PFSK-1 (cell line): ENCODE results near the gene OR4D1.

ENCODE experiments used
- POLR2AphosphoS5 ChIP-seq: IDR thresholded peaks from 2 replicates; pipeline ENCODE4 v1.6.1; 2012; ENCODE audit warnings: low read depth, mild to moderate bottlenecking, control low read depth, low read length, moderate library complexity
- REST ChIP-seq, 2 experiments: IDR thresholded peaks; 2 replicates each; pipeline versions ENCODE4 v1.6.1 to v1.8.0; 2011 to 2012; ENCODE audit warnings: low read depth in 2 of 2, low read length in 2 of 2, control low read depth in 1 of 2, inconsistent platforms in 1 of 2, mild to moderate bottlenecking in 1 of 2, moderate library complexity in 1 of 2; ENCODE audit not compliant: insufficient read depth in 1 of 2

DNA sequence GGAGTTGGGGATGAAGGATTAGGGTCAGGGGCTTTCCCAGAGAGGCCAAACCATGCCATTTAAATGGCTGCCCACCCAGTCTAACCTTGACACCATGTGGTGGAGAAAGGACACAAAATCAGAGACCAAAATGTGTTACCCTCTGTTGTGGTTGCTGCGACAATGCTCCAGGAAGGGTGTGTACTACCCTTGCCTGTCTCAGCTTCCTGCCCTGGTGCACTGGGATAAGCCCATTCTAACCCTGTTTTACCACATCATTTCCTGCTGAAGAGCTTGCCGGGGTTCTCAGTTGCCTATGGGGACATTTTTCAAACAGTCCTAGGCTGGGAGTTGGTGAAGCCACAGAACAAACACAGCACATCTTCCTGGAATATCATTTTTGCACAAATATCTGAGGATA, 4.9 kb downstream of the OR4D1 start:
- no peak for TF ChIP-seq REST (IDR thresholded peaks at IDR 0.05; ENCODE audit: insufficient read depth in 1 of 2, low read depth in 2 of 2, low read length in 2 of 2)
- no peak for TF ChIP-seq POLR2AphosphoS5
